ENCODE results near the gene FAM181A. TPM values are rescaled to one million over a fixed set of nuclear protein-coding genes. Genes with fewer than 3 reads are reported as not detected.

FAM181A gene
- total and polyA plus RNA-seq, 4 donors: 1.9 to 4.0 (median 3.3) TPM

DNA sequence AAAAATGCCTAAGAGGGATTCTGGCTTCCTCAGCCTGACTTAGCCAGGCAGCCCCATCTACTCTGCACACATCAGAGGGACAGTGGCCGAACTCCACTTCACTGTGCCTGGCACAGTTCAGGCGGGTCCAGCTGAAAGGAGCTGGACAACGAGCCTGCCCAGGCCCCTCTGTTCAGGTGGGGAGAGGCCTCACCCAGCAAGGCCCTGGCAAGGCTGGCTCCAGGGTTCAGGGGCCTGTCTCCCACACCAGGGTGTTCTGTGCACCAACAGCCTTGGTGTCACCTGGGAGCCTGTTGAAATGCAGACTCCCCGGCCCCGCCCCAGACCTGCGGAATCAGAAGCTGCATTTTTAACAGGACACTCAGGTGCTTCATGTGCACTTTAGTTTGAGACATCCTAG, 9.8 kb downstream of the FAM181A start:
- 89 to 92% methylated on average over 6 of the region's 6 CpGs for WGBS, 2 donors
- DNase-seq (no peak), ATAC-seq (ENCODE audit: insufficient read depth, low FRiP score) (no peak)
- Histone ChIP-seq H3K36me3 (ENCODE audit: control insufficient read depth in 4 of 4, insufficient read depth in 4 of 4, low read length in 4 of 4) (no peaks in the 10 kb centered on the region), H3K4me3 (no peak overlapping the region), H3K9ac (ENCODE audit: insufficient read depth in 1 of 2, low read length in 2 of 2) (no peak overlapping the region), H3K27me3 (ENCODE audit: control insufficient read depth in 3 of 3, insufficient read depth in 3 of 3, low read length in 2 of 3) (peaks cover 0 to 35% (median 33%) of the 10 kb centered on the region in 3 donors), H3K27ac (ENCODE audit: low read depth in 1 of 2, low read length in 1 of 2) (no peak overlapping the region), H3K9me3 (ENCODE audit: control insufficient read depth in 4 of 4, insufficient read depth in 3 of 4, low read length in 3 of 4) (peaks cover 0 to 9% (median 0%) of the 10 kb centered on the region in 4 donors), H3K4me1 (ENCODE audit: control insufficient read depth in 5 of 5, insufficient read depth in 5 of 5, low read length in 5 of 5) (peaks cover 0 to 5% (median 0%) of the 10 kb centered on the region in 5 donors)
- TF ChIP-seq, protein P1, sequence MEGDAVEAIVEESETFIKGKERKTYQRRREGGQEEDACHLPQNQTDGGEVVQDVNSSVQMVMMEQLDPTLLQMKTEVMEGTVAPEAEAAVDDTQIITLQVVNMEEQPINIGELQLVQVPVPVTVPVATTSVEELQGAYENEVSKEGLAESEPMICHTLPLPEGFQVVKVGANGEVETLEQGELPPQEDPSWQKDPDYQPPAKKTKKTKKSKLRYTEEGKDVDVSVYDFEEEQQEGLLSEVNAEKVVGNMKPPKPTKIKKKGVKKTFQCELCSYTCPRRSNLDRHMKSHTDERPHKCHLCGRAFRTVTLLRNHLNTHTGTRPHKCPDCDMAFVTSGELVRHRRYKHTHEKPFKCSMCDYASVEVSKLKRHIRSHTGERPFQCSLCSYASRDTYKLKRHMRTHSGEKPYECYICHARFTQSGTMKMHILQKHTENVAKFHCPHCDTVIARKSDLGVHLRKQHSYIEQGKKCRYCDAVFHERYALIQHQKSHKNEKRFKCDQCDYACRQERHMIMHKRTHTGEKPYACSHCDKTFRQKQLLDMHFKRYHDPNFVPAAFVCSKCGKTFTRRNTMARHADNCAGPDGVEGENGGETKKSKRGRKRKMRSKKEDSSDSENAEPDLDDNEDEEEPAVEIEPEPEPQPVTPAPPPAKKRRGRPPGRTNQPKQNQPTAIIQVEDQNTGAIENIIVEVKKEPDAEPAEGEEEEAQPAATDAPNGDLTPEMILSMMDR (IDR thresholded peaks at IDR 0.05; ENCODE audit: control extremely low read depth, extremely low read depth): no peak

DNA sequence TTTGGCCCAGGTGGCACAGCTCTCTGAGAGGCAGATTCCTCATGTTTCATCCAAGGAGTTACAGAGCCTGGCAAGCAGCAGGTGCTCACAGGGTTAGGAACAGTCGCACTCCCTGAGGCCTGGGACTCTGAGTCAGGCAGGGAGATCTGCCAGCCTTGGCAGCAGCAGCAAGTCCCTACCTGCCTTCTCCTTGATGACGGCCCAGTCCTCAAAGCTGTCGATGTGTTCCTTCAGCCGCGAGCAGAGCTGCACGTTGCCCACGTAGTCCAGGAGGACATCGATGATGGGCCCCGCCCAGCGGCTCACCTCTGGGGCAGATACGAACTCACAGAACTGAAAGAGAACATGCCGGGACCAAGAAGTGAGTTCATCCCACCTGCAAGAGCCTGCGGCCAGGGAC, 10.4 kb downstream of the FAM181A start:
- H3K27ac ChIP-seq (ENCODE audit: low read depth in 1 of 2, low read length in 1 of 2): no peak overlapping the region
- H3K4me1 ChIP-seq (ENCODE audit: control insufficient read depth in 5 of 5, insufficient read depth in 5 of 5, low read length in 5 of 5): peaks cover 0 to 5% (median 0%) of the 10 kb centered on the region in 5 donors
- no peak for ATAC-seq (ENCODE audit: insufficient read depth, low FRiP score)
- no peak for DNase-seq
- TF ChIP-seq, protein P1 (IDR thresholded peaks at IDR 0.05; ENCODE audit: control extremely low read depth, extremely low read depth): no peak
- H3K27me3 ChIP-seq (ENCODE audit: control insufficient read depth in 3 of 3, insufficient read depth in 3 of 3, low read length in 2 of 3): peaks cover 0 to 35% (median 33%) of the 10 kb centered on the region in 3 donors
- no peak overlapping the region for H3K9ac ChIP-seq (ENCODE audit: insufficient read depth in 1 of 2, low read length in 2 of 2)
- H3K4me3 ChIP-seq: no peak overlapping the region
- 84 to 91% methylated on average over 13 of the region's 13 CpGs for WGBS, 2 donors
- H3K9me3 ChIP-seq (ENCODE audit: control insufficient read depth in 4 of 4, insufficient read depth in 3 of 4, low read length in 3 of 4): peaks cover 0 to 9% (median 0%) of the 10 kb centered on the region in 4 donors
- H3K36me3 ChIP-seq (ENCODE audit: control insufficient read depth in 4 of 4, insufficient read depth in 4 of 4, low read length in 4 of 4): no peaks in the 10 kb centered on the region

DNA sequence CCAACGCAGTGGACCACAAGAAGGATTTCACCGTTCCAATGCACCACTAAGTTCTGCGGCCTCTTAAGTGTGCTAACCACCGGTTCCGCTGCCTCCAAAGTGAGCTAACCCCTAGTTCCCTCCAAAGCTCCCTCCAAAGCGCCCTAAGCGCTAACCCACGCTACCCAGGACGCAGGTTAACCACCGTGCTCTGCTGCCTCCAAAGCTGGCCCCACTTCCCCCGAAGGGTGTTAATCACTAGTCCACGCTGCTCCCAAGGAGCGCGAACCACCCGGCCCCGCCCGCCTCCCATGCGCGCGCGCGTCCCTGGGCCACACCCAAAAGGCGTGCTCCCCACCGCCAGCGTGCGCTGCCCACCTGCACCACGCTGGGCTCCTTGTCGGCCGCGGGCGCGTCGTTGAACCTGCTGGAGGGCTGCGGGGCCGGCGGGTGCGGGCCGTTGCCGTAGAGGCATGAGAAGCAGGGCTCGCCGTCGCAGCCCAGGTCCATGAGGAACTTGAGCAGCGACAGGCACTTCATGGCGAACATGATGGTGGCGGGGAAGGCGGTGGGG, 11.7 kb downstream of the FAM181A start:
- peaks cover 0 to 5% (median 0%) of the 10 kb centered on the region in 5 donors for H3K4me1 ChIP-seq (ENCODE audit: control insufficient read depth in 5 of 5, insufficient read depth in 5 of 5, low read length in 5 of 5)
- H3K27me3 ChIP-seq (ENCODE audit: control insufficient read depth in 3 of 3, insufficient read depth in 3 of 3, low read length in 2 of 3): peaks cover 0 to 35% (median 33%) of the 10 kb centered on the region in 3 donors
- TF ChIP-seq, protein P1 (IDR thresholded peaks at IDR 0.05; ENCODE audit: control extremely low read depth, extremely low read depth): no peak
- ATAC-seq (ENCODE audit: insufficient read depth, low FRiP score): no peak
- H3K9me3 ChIP-seq (ENCODE audit: control insufficient read depth in 4 of 4, insufficient read depth in 3 of 4, low read length in 3 of 4): peaks cover 0 to 9% (median 0%) of the 10 kb centered on the region in 4 donors
- DNase-seq: no peak
- H3K9ac ChIP-seq (ENCODE audit: insufficient read depth in 1 of 2, low read length in 2 of 2): no peak overlapping the region
- whole genome bisulfite sequencing, 2 donors: 33 to 37% methylated on average over 36 to 46 of the region's 46 CpGs
- no peak overlapping the region for H3K4me3 ChIP-seq
- H3K27ac ChIP-seq (ENCODE audit: low read depth in 1 of 2, low read length in 1 of 2): no peak overlapping the region
- no peaks in the 10 kb centered on the region for H3K36me3 ChIP-seq (ENCODE audit: control insufficient read depth in 4 of 4, insufficient read depth in 4 of 4, low read length in 4 of 4)
